CD14-positive monocyte (primary cell): ENCODE measurements around the gene C20orf144. TPM values are rescaled to one million over a fixed set of nuclear protein-coding genes. Genes with fewer than 3 reads are reported as not detected.
"Not testable (repeated sequence)": the region's sequence is repeated elsewhere in the genome, so short reads cannot be mapped to it uniquely, and the experiment has no call there.

ENCODE experiments used
- DNase-seq, 3 donors: peaks; one replicate each; pipeline ENCODE4 v3.0.0-alpha.2; 2011 to 2022
- H2AFZ ChIP-seq: 2 replicates; pipeline ENCODE4 v1.6.0; 2012; ENCODE audit warnings: mild to moderate bottlenecking, low read depth, low read length, inconsistent platforms; ENCODE audit not compliant: insufficient read depth, poor library complexity, severe bottlenecking
- H3K27ac ChIP-seq, 2 donors: 1 replicate in 1 of 2; 2 replicates in 1 of 2; pipeline ENCODE4 v1.5.1; 2012 to 2013; ENCODE audit warnings: low read length in 2 of 2, control low read depth in 1 of 2, inconsistent platforms in 1 of 2, low read depth in 1 of 2, mild to moderate bottlenecking in 1 of 2
- H3K27me3 ChIP-seq, 2 donors: one replicate each; pipeline versions ENCODE4 v1.6.0 to v1.6.1; 2011 to 2013; ENCODE audit warnings: low read length in 2 of 2; ENCODE audit not compliant: control insufficient read depth in 2 of 2, insufficient read depth in 2 of 2
- H3K36me3 ChIP-seq, 2 donors: replicated peaks in 1 of 2; 1 replicate in 1 of 2; 2 replicates in 1 of 2; pipeline versions ENCODE4 v1.5.1 to v1.6.1; 2012 to 2013; ENCODE audit warnings: low read length in 2 of 2, control low read depth in 1 of 2, inconsistent platforms in 1 of 2, mild to moderate bottlenecking in 1 of 2; ENCODE audit not compliant: insufficient read depth in 2 of 2, control insufficient read depth in 1 of 2
- H3K4me1 ChIP-seq, 2 donors: 1 replicate in 1 of 2; 2 replicates in 1 of 2; pipeline versions ENCODE4 v1.5.1 to v1.6.1; 2012 to 2013; ENCODE audit warnings: low read length in 2 of 2, control low read depth in 1 of 2, inconsistent platforms in 1 of 2, mild to moderate bottlenecking in 1 of 2, moderate library complexity in 1 of 2; ENCODE audit not compliant: insufficient read depth in 2 of 2, control insufficient read depth in 1 of 2
- H3K4me2 ChIP-seq: replicated peaks from 2 replicates; pipeline ENCODE3; 2012; ENCODE audit warnings: low read length, moderate library complexity, mild to moderate bottlenecking; ENCODE audit not compliant: poor library complexity, severe bottlenecking; ENCODE audit errors: extremely low read depth
- H3K4me3 ChIP-seq, 3 experiments: fragments of 200-600 bp in 1 of 3; sonication (generic) in 1 of 3; replicated peaks in 1 of 3; 1 replicate in 2 of 3; 2 replicates in 1 of 3; pipeline ENCODE4 v1.5.1; 2011 to 2013; ENCODE audit warnings: low read length in 3 of 3, mild to moderate bottlenecking in 3 of 3, control low read depth in 2 of 3, low read depth in 2 of 3, inconsistent platforms in 1 of 3, moderate library complexity in 1 of 3
- H3K79me2 ChIP-seq: 2 replicates; pipeline ENCODE4 v1.6.0; 2012; ENCODE audit warnings: mild to moderate bottlenecking, control low read depth, inconsistent platforms, low read length, moderate library complexity; ENCODE audit not compliant: insufficient read depth
- H3K9ac ChIP-seq: 2 replicates; pipeline ENCODE4 v1.6.0; 2017; ENCODE audit warnings: low read length, mild to moderate bottlenecking; ENCODE audit not compliant: insufficient read depth, poor library complexity, severe bottlenecking
- H3K9me3 ChIP-seq, 2 donors: replicated peaks in 1 of 2; 1 replicate in 1 of 2; 2 replicates in 1 of 2; pipeline versions ENCODE4 v1.5.1 to v1.6.1; 2012 to 2013; ENCODE audit warnings: low read length in 2 of 2, control low read depth in 1 of 2; ENCODE audit not compliant: control insufficient read depth in 1 of 2, insufficient read depth in 1 of 2
- H4K20me1 ChIP-seq: 2 replicates; pipeline ENCODE4 v1.6.0; 2012; ENCODE audit warnings: mild to moderate bottlenecking, low read length, control low read depth, moderate library complexity; ENCODE audit not compliant: insufficient read depth
- H3K27ac Mint-ChIP-seq, 7 donors: one replicate each; pipeline ENCODE4 v1.8.0; 2020; ENCODE audit warnings: mild to moderate bottlenecking in 7 of 7, mixed read lengths in 7 of 7, moderate library complexity in 6 of 7, inconsistent platforms in 2 of 7
- H3K27me3 Mint-ChIP-seq, 3 donors: one replicate each; pipeline ENCODE4 v1.8.0; 2021 to 2022; ENCODE audit warnings: low read depth in 3 of 3, mild to moderate bottlenecking in 3 of 3, mixed read lengths in 3 of 3, moderate library complexity in 3 of 3, inconsistent platforms in 1 of 3
- H3K36me3 Mint-ChIP-seq, 2 donors: one replicate each; pipeline ENCODE4 v1.8.0; 2020; ENCODE audit warnings: mixed read lengths in 2 of 2, inconsistent platforms in 1 of 2, mild to moderate bottlenecking in 1 of 2
- H3K4me1 Mint-ChIP-seq: one replicate; pipeline ENCODE4 v1.8.0; 2020; ENCODE audit warnings: mild to moderate bottlenecking, mixed read lengths
- H3K4me3 Mint-ChIP-seq, 2 donors: one replicate each; pipeline ENCODE4 v1.8.0; 2020; ENCODE audit warnings: mild to moderate bottlenecking in 2 of 2, mixed read lengths in 2 of 2, moderate library complexity in 1 of 2
- H3K9me3 Mint-ChIP-seq, 7 donors: one replicate each; pipeline ENCODE4 v1.8.0; 2020 to 2022; ENCODE audit warnings: mixed read lengths in 7 of 7, mild to moderate bottlenecking in 6 of 7, moderate library complexity in 6 of 7, inconsistent platforms in 2 of 7
- CTCF ChIP-seq: fragments of 200-600 bp; IDR thresholded peaks from one replicate; pipeline ENCODE4 v1.8.0; 2022; ENCODE audit warnings: antibody characterized with exemption, mild to moderate bottlenecking
- WGBS: methylation state at CpG from one replicate; pipeline ENCODE4 v1.1.5; 2013; ENCODE audit warnings: missing lambda C conversion rate; ENCODE audit not compliant: insufficient coverage; 5-methylcytosine and 5-hydroxymethylcytosine counted together
- intact Hi-C, 2 donors: fragments of 100-400 bp; cut with micrococcal nuclease; formaldehyde crosslinking; loops; one replicate each; pipeline versions ENCODE4 v1.15.0 to v1.15.1; 2023
- polyA plus RNA-seq, 3 donors: library from polyadenylated mRNA; depleted of rRNA in 1 of 3; unstranded in 2 of 3; stranded (reverse) in 1 of 3; fragments of 300-500 nt in 2 of 3; fragments of >200 nt in 1 of 3; fragmentation: Illumina TruSeq in 2 of 3; gene quantifications; 1 replicate in 2 of 3; 2 replicates in 1 of 3; pipeline ENCODE4 v1.2.3, GENCODE V29; 2012 to 2021

C20orf144 gene
- polyA plus RNA-seq, 3 donors: 0.13 TPM; not detected in 2

GRCh38 chr20:33646191-33646590, 15.9 kb upstream of the C20orf144 start:
- Histone ChIP-seq H3K9ac (no peak overlapping the region), H3K27ac (no peak overlapping the region), H4K20me1 (no peaks in the 10 kb centered on the region), H3K4me2 (no peak overlapping the region), H3K79me2 (no peaks in the 10 kb centered on the region), H3K36me3 (peaks cover 23 to 47% of the 10 kb centered on the region in 2 donors), H3K4me3 (no peak overlapping the region), H3K4me1 (no peaks in the 10 kb centered on the region), H2AFZ (no peak overlapping the region), H3K9me3 (no peaks in the 10 kb centered on the region), H3K27me3 (no peaks in the 10 kb centered on the region)
- peaks cover 35 to 50% of the 10 kb centered on the region in 2 donors for H3K36me3 Mint-ChIP-seq
- 100% methylated on average over 4 of the region's 5 CpGs for WGBS
- H3K4me1 Mint-ChIP-seq: no peaks in the 10 kb centered on the region
- DNase-seq: no peak
- H3K27me3 Mint-ChIP-seq: peaks cover 0 to 1% (median 0%) of the 10 kb centered on the region in 3 donors
- TF ChIP-seq CTCF: no peak
- intact Hi-C loops: no loop called here
- H3K4me3 Mint-ChIP-seq: no peak overlapping the region
- no peaks in the 10 kb centered on the region for H3K9me3 Mint-ChIP-seq
- no peak overlapping the region for H3K27ac Mint-ChIP-seq

- H3K27ac Mint-ChIP-seq, H3K27me3 ChIP-seq, H3K9me3 ChIP-seq, H4K20me1 ChIP-seq, H3K4me3 ChIP-seq, H3K9me3 Mint-ChIP-seq, H3K9ac ChIP-seq, H3K27me3 Mint-ChIP-seq, H3K4me1 ChIP-seq, H3K79me2 ChIP-seq, H2AFZ ChIP-seq, DNase-seq, H3K4me3 Mint-ChIP-seq, H3K4me1 Mint-ChIP-seq, H3K27ac ChIP-seq, H3K4me2 ChIP-seq, intact Hi-C loops: not testable (repeated sequence)
- H3K36me3 ChIP-seq: peaks cover 23 to 38% of the 10 kb centered on the region in 2 donors
- H3K36me3 Mint-ChIP-seq: peaks cover 32 to 41% of the 10 kb centered on the region in 2 donors
- 98% methylated on average over 7 of the region's 14 CpGs for WGBS
Measured at GRCh38 chr20:33646959-33647602, 15.0 kb upstream of the C20orf144 start.
